ENCODE results near the gene BRME1. TPM values are rescaled to one million over a fixed set of nuclear protein-coding genes. Genes with fewer than 3 reads are reported as not detected.

Gene BRME1
- total RNA-seq, 2 donors from 2014 or later = 0.28 to 0.70 TPM

GRCh38 chr19:13883516-13884064 is 22.3 kb downstream of the BRME1 start:
- no peak for DNase-seq (ENCODE audit: low spot score)
- no peaks in the 10 kb centered on the region for H3K36me3 ChIP-seq
- H3K4me3 ChIP-seq = no peak overlapping the region
- no peak for TF ChIP-seq CTCF (IDR thresholded peaks at IDR 0.05)
- peaks cover 0 to 22% of the 10 kb centered on the region in 2 donors for H3K4me1 ChIP-seq
- H3K27me3 ChIP-seq = no peaks in the 10 kb centered on the region
- no peak overlapping the region for H3K27ac ChIP-seq
- no peaks in the 10 kb centered on the region for H3K9me3 ChIP-seq

- Histone ChIP-seq H3K36me3 (no peaks in the 10 kb centered on the region), H3K27me3 (no peaks in the 10 kb centered on the region), H3K9me3 (no peaks in the 10 kb centered on the region), H3K4me1 (peaks cover 0 to 22% of the 10 kb centered on the region in 2 donors), H3K27ac (no peak overlapping the region), H3K4me3 (no peak overlapping the region)
- no peak for DNase-seq (ENCODE audit: low spot score)
- TF ChIP-seq CTCF (IDR thresholded peaks at IDR 0.05) = no peak
These were observed 23.1 kb downstream of the BRME1 start for GRCh38 chr19:13882836-13883235.

GRCh38 chr19:13882419-13882795 is 23.5 kb downstream of the BRME1 start:
- no peak overlapping the region for H3K4me3 ChIP-seq
- DNase-seq (ENCODE audit: low spot score) = no peak
- TF ChIP-seq CTCF (IDR thresholded peaks at IDR 0.05) = no peak
- H3K27me3 ChIP-seq = no peaks in the 10 kb centered on the region
- H3K27ac ChIP-seq = no peak overlapping the region
- no peaks in the 10 kb centered on the region for H3K36me3 ChIP-seq
- peaks cover 0 to 22% of the 10 kb centered on the region in 2 donors for H3K4me1 ChIP-seq
- H3K9me3 ChIP-seq = no peaks in the 10 kb centered on the region

GRCh38 chr19:13881692-13882418 is 24.1 kb downstream of the BRME1 start:
- no peaks in the 10 kb centered on the region for H3K36me3 ChIP-seq
- no peak overlapping the region for H3K4me3 ChIP-seq
- no peaks in the 10 kb centered on the region for H3K9me3 ChIP-seq
- peak overlapping the region; percentile 16 to 82 for H3K27ac ChIP-seq
- peaks cover 0 to 22% of the 10 kb centered on the region in 2 donors for H3K4me1 ChIP-seq
- TF ChIP-seq CTCF (IDR thresholded peaks at IDR 0.05) = no peak
- no peak for DNase-seq (ENCODE audit: low spot score)
- H3K27me3 ChIP-seq = no peaks in the 10 kb centered on the region

GRCh38 chr19:13881251-13881691 is 24.6 kb downstream of the BRME1 start:
- no peak overlapping the region for H3K4me3 ChIP-seq
- H3K36me3 ChIP-seq = no peaks in the 10 kb centered on the region
- no peak for DNase-seq (ENCODE audit: low spot score)
- H3K4me1 ChIP-seq = peaks cover 0 to 22% of the 10 kb centered on the region in 2 donors
- H3K27ac ChIP-seq = peak overlapping the region in 1 of 2 donors; percentile 82
- H3K9me3 ChIP-seq = no peaks in the 10 kb centered on the region
- no peak for TF ChIP-seq CTCF (IDR thresholded peaks at IDR 0.05)
- H3K27me3 ChIP-seq = no peaks in the 10 kb centered on the region

All from right atrium auricular region (tissue), 2 donors.